GM23248 (cell line): ENCODE measurements around the gene SEMA4A.
"Not testable (repeated sequence)": the region's sequence is repeated elsewhere in the genome, so short reads cannot be mapped to it uniquely, and the experiment has no call there.

ENCODE experiments used
- EZH2 ChIP-seq: fragments of 200-600 bp; sonication (generic); IDR thresholded peaks from 2 replicates; pipeline ENCODE4 v1.6.1; 2018; ENCODE audit warnings: antibody characterized with exemption, mild to moderate bottlenecking; ENCODE audit not compliant: insufficient read depth, poor library complexity, severe bottlenecking
- EZH2phosphoT487 ChIP-seq: fragments of 200-600 bp; sonication (generic); IDR thresholded peaks from 2 replicates; pipeline ENCODE4 v1.6.1; 2018; ENCODE audit warnings: antibody characterized with exemption, moderate library complexity, mild to moderate bottlenecking, low read depth; ENCODE audit not compliant: insufficient read depth

- not testable (repeated sequence) for TF ChIP-seq EZH2phosphoT487, EZH2
Observed at GRCh38 chr1:156121005-156121404, 32.4 kb upstream of the SEMA4A start.
